Measurements from ENCODE around the gene HOXB2.
"Not testable (repeated sequence)": the region's sequence is repeated elsewhere in the genome, so short reads cannot be mapped to it uniquely, and the experiment has no call there.

The HOXB2 gene

DNA sequence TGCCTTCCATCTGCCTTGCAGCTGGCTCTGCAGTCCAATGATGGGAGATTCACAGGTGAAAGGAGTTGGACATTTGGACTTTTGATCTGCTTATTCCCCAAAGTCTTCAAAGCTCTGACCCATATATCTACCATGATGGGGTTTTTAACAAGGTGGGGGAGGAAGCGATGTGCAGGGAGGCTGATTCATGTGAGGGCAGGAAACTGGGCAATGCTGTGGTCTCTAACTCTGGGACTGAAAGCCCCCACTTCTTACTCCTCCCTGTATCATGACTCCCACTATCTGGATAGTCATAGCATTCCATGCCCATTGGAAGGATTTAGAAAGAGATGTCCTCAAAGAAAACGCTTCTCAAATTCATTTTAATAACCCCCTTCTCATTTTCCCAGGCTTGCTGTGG is 30.4 kb downstream of the HOXB2 start:
- no peak for DNase-seq (ENCODE audit: low read depth)

- no peak for DNase-seq (ENCODE audit: low read depth)
Observed at GRCh38 chr17:48513666-48514455, 31.0 kb downstream of the HOXB2 start.

GRCh38 chr17:48513097-48513496 is 31.8 kb downstream of the HOXB2 start:
- DNase-seq (ENCODE audit: low read depth), result no peak

DNA sequence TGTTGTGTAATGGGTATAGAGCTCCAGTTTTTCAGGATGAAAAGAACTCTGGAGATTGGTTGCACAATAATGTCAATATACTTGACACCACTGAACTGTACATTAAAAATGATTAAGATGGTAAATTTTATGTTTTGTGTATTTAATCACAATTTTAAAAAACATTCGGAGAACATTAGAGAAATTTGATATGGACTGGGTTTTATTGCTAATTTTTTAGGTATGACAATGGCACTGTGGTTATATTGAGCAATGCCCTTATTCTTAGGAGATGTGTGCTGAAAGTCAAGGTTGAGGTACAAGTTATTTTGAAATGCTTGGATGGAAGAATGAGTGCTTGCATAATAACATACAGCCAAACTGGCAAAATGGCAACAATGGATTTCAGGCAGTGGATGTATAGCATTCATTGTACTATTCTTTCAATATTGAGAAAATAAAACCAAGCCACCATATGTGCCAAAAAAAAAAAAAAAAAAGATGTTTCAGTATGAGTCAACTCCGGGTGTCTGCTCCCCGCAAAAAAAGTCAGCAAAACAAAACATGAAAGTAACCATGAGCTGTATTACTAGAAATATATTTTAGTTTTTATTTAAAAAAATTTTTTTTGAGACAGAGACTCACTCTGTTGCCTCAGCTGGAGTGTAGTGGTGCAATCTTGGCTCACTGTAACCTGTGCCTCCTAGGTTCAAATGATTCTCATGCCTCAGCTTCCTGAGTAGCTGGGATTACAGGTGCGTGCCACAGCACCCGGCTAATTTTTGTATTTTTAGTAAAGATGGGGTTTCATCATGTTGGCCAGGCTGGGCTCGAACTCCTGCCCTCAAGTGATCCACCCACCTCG is 33.9 kb downstream of the HOXB2 start:
- no peak for DNase-seq (ENCODE audit: low read depth)

DNA sequence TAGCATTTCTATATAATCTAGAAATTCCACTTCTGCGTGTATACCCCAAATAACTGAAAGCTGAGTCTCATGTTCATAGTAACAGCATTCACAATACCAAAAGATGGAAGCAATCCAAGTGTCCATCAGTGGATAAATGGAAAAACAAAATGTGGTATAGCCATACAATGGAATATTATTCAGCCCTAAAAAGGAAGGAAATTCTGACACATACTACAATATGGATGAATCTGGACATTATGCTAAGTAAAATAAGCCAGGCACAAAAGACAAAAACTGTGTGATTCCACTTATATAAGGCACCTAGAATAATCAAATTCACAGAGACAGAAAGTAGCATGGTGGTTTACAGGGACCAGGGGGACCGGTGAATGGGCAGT is 34.5 kb downstream of the HOXB2 start:
- no peak for DNase-seq (ENCODE audit: low read depth)

DNA sequence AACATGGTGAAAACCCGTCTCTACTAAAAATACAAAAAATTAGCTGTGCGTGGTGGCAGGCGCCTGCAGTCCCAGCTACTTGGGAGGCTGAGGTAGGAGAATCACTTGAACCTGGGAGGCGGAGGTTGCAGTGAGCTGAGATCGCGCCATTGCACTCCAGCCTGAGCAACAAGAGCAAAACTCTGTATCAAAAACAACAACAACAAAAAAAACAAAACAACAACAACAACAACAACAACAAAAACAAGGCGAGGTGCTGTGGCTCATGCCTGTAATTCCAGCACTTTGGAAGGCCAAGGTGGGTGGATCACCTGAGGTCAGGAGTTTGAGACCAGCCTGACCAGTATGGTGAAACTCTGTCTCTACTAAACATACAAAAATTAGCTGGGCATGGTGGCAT is 35.2 kb downstream of the HOXB2 start:
- not testable (repeated sequence) for DNase-seq (ENCODE audit: low read depth)

- DNase-seq (ENCODE audit: low read depth), result no peak
Observed at GRCh38 chr17:48506246-48506645, 38.7 kb downstream of the HOXB2 start.

DNA sequence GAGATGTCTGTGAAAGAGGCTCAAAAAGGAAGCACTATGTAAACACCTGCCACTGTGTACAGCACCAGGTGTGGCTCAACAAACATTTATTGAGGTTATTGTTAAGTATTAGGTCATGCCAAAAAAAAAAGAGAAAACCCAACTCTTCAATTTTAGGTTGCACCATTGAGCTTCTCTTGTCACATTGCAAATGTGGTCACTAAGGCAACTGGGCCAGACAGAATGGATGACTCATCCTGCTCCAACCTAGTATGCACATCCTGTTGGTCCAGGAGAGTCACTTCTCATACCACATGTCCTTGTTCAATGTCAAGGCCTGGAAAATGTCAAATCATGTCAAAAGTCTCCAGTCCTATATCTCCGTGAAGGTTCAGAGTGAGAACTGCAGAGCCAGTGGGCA is 39.1 kb downstream of the HOXB2 start:
- DNase-seq (ENCODE audit: low read depth), result no peak

DNA sequence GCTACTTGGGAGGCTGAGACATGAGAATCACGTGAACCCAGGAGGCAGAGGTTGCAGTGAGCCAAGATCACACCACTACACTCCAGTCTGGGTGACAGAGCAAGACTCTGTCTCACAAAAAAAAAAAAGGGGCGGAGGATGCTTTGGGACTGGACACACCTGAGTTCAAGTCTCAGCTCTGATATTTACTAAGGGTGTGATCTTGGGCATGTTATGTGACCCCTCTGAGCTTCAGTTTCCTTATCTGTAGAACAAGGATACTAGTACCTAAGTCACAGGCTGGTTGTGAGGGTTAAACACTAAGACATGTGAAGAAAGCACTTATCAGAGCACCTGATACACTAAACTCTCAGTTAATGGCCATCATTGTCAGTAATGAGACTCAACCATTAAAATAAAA is 40.0 kb downstream of the HOXB2 start:
- no peak for DNase-seq (ENCODE audit: low read depth)

DNA sequence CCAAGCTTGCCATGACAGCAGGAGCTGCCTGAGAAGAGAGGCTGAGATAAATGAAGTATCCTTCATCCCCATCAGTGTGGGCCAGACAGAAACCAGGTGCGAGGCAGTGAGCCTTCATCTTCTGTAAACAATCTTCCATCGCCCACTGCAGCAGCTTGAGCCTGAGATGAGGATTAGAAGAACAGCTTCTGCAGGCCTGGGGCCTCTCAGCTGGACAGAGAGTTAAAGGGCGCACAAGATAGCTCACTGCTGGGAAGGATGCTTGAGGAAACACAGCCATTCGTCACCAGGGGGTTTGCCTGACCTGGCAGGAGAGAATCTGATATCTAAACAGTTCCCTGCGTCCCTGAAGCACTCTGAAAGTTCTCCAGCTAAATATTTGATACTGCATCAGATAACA is 41.2 kb downstream of the HOXB2 start:
- DNase-seq (ENCODE audit: low read depth), result no peak

DNA sequence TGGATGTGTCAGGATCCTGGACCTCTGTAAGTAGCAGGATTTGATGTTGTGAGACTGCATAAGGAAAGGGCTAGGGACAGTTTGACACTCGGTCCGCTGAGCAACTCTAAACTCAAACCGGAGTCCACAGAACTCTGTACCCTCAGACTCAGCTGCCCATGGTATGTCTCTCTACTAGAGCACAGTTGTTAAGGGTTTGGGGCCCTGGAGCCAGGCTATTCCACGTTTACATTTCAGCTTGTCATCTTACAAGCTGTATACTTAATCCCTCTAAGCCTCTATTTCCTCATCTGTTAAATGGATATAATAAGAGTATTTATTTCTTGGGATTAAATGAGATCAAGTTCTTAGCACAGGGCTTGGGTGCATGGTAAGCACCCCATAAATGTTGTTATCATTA is 42.0 kb downstream of the HOXB2 start:
- no peak for DNase-seq (ENCODE audit: low read depth)

DNA sequence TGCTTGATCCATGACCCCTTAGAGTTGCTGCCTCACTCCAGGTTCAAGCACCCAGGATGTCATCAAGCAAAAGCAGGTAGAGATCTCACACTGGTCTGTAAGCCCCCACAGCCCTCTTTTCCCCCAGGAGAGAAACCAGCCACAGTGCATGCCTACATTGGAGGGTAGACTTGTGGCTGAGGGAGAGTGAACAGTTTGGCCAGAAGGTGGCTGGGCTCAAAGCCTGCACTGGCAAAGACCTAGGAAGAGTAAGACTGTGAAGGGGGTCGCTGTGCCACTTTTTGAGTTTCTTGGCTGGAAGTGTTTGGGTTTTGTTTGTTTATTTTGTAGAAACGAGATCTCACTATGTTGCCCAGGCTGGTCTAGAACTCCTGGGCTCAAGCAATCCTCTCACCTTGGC is 42.6 kb downstream of the HOXB2 start:
- DNase-seq (ENCODE audit: low read depth), result no peak

GRCh38 chr17:48500435-48501426 is 44.2 kb downstream of the HOXB2 start:
- no peak for DNase-seq (ENCODE audit: low read depth)

GRCh38 chr17:48499735-48500434 is 45.0 kb downstream of the HOXB2 start:
- no peak for DNase-seq (ENCODE audit: low read depth)

- no peak for DNase-seq (ENCODE audit: low read depth)
Observed at GRCh38 chr17:48499248-48499647, 45.7 kb downstream of the HOXB2 start.

DNA sequence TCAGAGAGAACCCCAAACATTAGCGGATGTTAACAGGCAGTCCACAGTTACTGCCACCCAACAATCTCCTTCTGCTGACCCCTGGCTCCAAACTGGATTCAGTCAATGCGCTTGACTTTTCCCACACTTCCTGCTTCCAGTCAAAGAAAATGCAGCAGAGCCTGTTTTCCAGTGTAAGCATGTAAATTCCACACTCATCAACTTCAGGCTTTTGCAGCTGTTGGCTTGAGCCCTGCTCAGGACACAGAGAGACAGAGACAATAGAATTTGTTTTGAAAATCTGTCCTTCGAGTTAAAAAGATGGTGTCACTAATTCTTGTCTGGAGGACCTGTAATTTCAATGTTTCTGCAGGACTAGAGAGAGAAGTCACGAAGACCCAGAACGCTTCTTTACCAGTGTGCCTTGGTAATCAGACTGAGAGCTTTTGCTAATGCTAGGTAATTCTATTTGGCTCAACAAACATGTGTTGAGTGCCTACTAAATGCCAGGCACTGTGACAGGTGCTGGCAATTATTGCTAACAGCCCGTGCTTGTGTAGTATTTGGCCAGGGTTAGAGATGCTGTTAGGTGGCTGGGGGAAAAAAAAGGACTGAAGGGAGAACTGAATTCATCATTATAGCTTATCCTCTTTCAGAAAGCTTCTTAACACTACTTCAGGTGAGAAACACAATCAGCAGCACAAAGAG is 46.6 kb downstream of the HOXB2 start:
- DNase-seq (ENCODE audit: low read depth), result no peak

- DNase-seq (ENCODE audit: low read depth), result no peak
Observed at GRCh38 chr17:48497103-48497502, 47.8 kb downstream of the HOXB2 start.

- DNase-seq (ENCODE audit: low read depth), result no peak
Observed at GRCh38 chr17:48494335-48494734, 50.6 kb downstream of the HOXB2 start.

Data from stimulated activated CD8-positive, alpha-beta memory T cell treated with anti-CD3 and anti-CD28 coated beads, Interleukin-4, amount 100 ng/mL, for 24 hours (primary cell).